Measurements from ENCODE around the gene CLDN9. TPM values are rescaled to one million over a fixed set of nuclear protein-coding genes. Genes with fewer than 3 reads are reported as not detected.
A peak's percentile ranks its signal among the peaks of the same experiment; 100 is the strongest.

Gene CLDN9
- total RNA-seq, 1 donor from 2014 or later: 0.39 TPM

GRCh38 chr16:2968738-2969544 lies 43.8 kb upstream of the CLDN9 start, which contains the start of gene PAQR4:
PAQR4 (plus strand) TSS chr16:2969348; CDS start chr16:2969675, 327 bp downstream.
- Mint-ChIP-seq H3K4me1 (ENCODE audit: low read depth, unreplicated experiment) (peaks cover 11% of the 10 kb centered on the region), H3K36me3 (ENCODE audit: unreplicated experiment) (no peaks in the 10 kb centered on the region), H3K9me3 (ENCODE audit: unreplicated experiment) (peaks cover 4% of the 10 kb centered on the region), H3K4me3 (ENCODE audit: unreplicated experiment) (peak within 1 kb of the TSS; percentile 83), H3K27me3 (ENCODE audit: unreplicated experiment) (peaks cover 9% of the 10 kb centered on the region), H3K27ac (ENCODE audit: unreplicated experiment) (peak within 1 kb of the TSS; percentile 88)
- TF ChIP-seq CTCF (IDR thresholded peaks at IDR 0.05; ENCODE audit: partially characterized antibody, unreplicated experiment): no peak
- DNase-seq: peak; percentile 92

GRCh38 chr16:2969545-2970521 lies 42.9 kb upstream of the CLDN9 start:
- Mint-ChIP-seq H3K9me3 (ENCODE audit: unreplicated experiment) (peaks cover 4% of the 10 kb centered on the region), H3K27ac (ENCODE audit: unreplicated experiment) (no peak overlapping the region), H3K4me1 (ENCODE audit: low read depth, unreplicated experiment) (peaks cover 11% of the 10 kb centered on the region), H3K36me3 (ENCODE audit: unreplicated experiment) (no peaks in the 10 kb centered on the region), H3K27me3 (ENCODE audit: unreplicated experiment) (peaks cover 9% of the 10 kb centered on the region), H3K4me3 (ENCODE audit: unreplicated experiment) (peak overlapping the region; percentile 78)
- peak; percentile 55 for TF ChIP-seq CTCF (IDR thresholded peaks at IDR 0.05; ENCODE audit: partially characterized antibody, unreplicated experiment)
- DNase-seq: peak; percentile 79

- Mint-ChIP-seq H3K36me3 (ENCODE audit: unreplicated experiment) (no peaks in the 10 kb centered on the region), H3K9me3 (ENCODE audit: unreplicated experiment) (peaks cover 4% of the 10 kb centered on the region), H3K4me1 (ENCODE audit: low read depth, unreplicated experiment) (peaks cover 11% of the 10 kb centered on the region), H3K27ac (ENCODE audit: unreplicated experiment) (no peak overlapping the region), H3K27me3 (ENCODE audit: unreplicated experiment) (peaks cover 8% of the 10 kb centered on the region), H3K4me3 (ENCODE audit: unreplicated experiment) (peak overlapping the region; percentile 78)
- TF ChIP-seq CTCF (IDR thresholded peaks at IDR 0.05; ENCODE audit: partially characterized antibody, unreplicated experiment): no peak
- DNase-seq: no peak
Measured at GRCh38 chr16:2970563-2970962, 42.2 kb upstream of the CLDN9 start.

GRCh38 chr16:2971134-2971984 lies 41.4 kb upstream of the CLDN9 start:
- peaks cover 11% of the 10 kb centered on the region for H3K4me1 Mint-ChIP-seq (ENCODE audit: low read depth, unreplicated experiment)
- DNase-seq: no peak
- no peak overlapping the region for H3K27ac Mint-ChIP-seq (ENCODE audit: unreplicated experiment)
- H3K27me3 Mint-ChIP-seq (ENCODE audit: unreplicated experiment): peaks cover 8% of the 10 kb centered on the region
- peak overlapping the region; percentile 78 for H3K4me3 Mint-ChIP-seq (ENCODE audit: unreplicated experiment)
- no peaks in the 10 kb centered on the region for H3K36me3 Mint-ChIP-seq (ENCODE audit: unreplicated experiment)
- TF ChIP-seq CTCF (IDR thresholded peaks at IDR 0.05; ENCODE audit: partially characterized antibody, unreplicated experiment): no peak
- peaks cover 4% of the 10 kb centered on the region for H3K9me3 Mint-ChIP-seq (ENCODE audit: unreplicated experiment)

Data from glutamatergic neuron (in vitro differentiated cells).